Measurements from ENCODE around the gene SMIM32. TPM values are rescaled to one million over a fixed set of nuclear protein-coding genes. Genes with fewer than 3 reads are reported as not detected.

The SMIM32 gene
- total RNA-seq, 2 experiments from 2014 or later: not detected

- ChIA-PET CTCF (no interaction called here), POLR2A (no interaction called here)
- no peak for TF ChIP-seq CTCF (IDR thresholded peaks at IDR 0.05)
- Mint-ChIP-seq H3K27me3 (no peaks in the 10 kb centered on the region), H3K9me3 (no peaks in the 10 kb centered on the region), H3K4me1 (ENCODE audit: low read depth) (peaks cover 7% of the 10 kb centered on the region), H3K27ac (no peak overlapping the region), H3K36me3 (ENCODE audit: low read depth) (no peaks in the 10 kb centered on the region), H3K4me3 (no peak overlapping the region)
- no peak overlapping the region for H3K27ac ChIP-seq (ENCODE audit: low read depth in 1 of 2, low read length in 2 of 2)
- no peaks in the 10 kb centered on the region for H3K27me3 ChIP-seq (ENCODE audit: control insufficient read depth in 1 of 2, insufficient read depth in 2 of 2, low read length in 2 of 2)
- DNase-seq (no peak), ATAC-seq (ENCODE audit: poor library complexity) (no peak)
- no peaks in the 10 kb centered on the region for H3K36me3 ChIP-seq (ENCODE audit: insufficient read depth, low read length)
- H3K4me1 ChIP-seq (ENCODE audit: insufficient read depth, low read length): no peaks in the 10 kb centered on the region
- H3K9me3 ChIP-seq (ENCODE audit: control insufficient read depth in 1 of 2, insufficient read depth in 1 of 2, low read length in 2 of 2): no peaks in the 10 kb centered on the region
- no peak overlapping the region for H3K4me3 ChIP-seq (ENCODE audit: low read length)
- intact Hi-C loops (cut with DNase I, micrococcal nuclease): no loop called here
Measured at GRCh38 chr5:136145030-136145429, 47.9 kb downstream of the SMIM32 start.

- Mint-ChIP-seq H3K27me3 (no peaks in the 10 kb centered on the region), H3K36me3 (ENCODE audit: low read depth) (no peaks in the 10 kb centered on the region), H3K4me3 (no peak overlapping the region), H3K9me3 (no peaks in the 10 kb centered on the region), H3K27ac (no peak overlapping the region), H3K4me1 (ENCODE audit: low read depth) (peaks cover 14% of the 10 kb centered on the region)
- CTCF ChIA-PET: no interaction called here
- ATAC-seq (ENCODE audit: poor library complexity) (no peak), DNase-seq (no peak)
- H3K9me3 ChIP-seq (ENCODE audit: control insufficient read depth in 1 of 2, insufficient read depth in 1 of 2, low read length in 2 of 2): no peaks in the 10 kb centered on the region
- no peaks in the 10 kb centered on the region for H3K36me3 ChIP-seq (ENCODE audit: insufficient read depth, low read length)
- no peak overlapping the region for H3K4me3 ChIP-seq (ENCODE audit: low read length)
- no peak overlapping the region for H3K27ac ChIP-seq (ENCODE audit: low read depth in 1 of 2, low read length in 2 of 2)
- no peak for TF ChIP-seq CTCF (IDR thresholded peaks at IDR 0.05)
- intact Hi-C loops (cut with DNase I, micrococcal nuclease): no loop called here
- no peaks in the 10 kb centered on the region for H3K4me1 ChIP-seq (ENCODE audit: insufficient read depth, low read length)
- no peaks in the 10 kb centered on the region for H3K27me3 ChIP-seq (ENCODE audit: control insufficient read depth in 1 of 2, insufficient read depth in 2 of 2, low read length in 2 of 2)
- POLR2A ChIA-PET: no interaction called here
Measured at GRCh38 chr5:136143763-136144162, 49.2 kb downstream of the SMIM32 start.

- no peak overlapping the region for H3K27ac Mint-ChIP-seq
- H3K4me3 Mint-ChIP-seq: no peak overlapping the region
- no peaks in the 10 kb centered on the region for H3K36me3 Mint-ChIP-seq (ENCODE audit: low read depth)
- Histone ChIP-seq H3K27ac (ENCODE audit: low read depth in 1 of 2, low read length in 2 of 2) (no peak overlapping the region), H3K36me3 (ENCODE audit: insufficient read depth, low read length) (no peaks in the 10 kb centered on the region), H3K4me1 (ENCODE audit: insufficient read depth, low read length) (no peaks in the 10 kb centered on the region), H3K9me3 (ENCODE audit: control insufficient read depth in 1 of 2, insufficient read depth in 1 of 2, low read length in 2 of 2) (no peaks in the 10 kb centered on the region), H3K4me3 (ENCODE audit: low read length) (no peak overlapping the region), H3K27me3 (ENCODE audit: control insufficient read depth in 1 of 2, insufficient read depth in 2 of 2, low read length in 2 of 2) (no peaks in the 10 kb centered on the region)
- DNase-seq: no peak
- intact Hi-C loops (cut with DNase I, micrococcal nuclease): no loop called here
- TF ChIP-seq CTCF (IDR thresholded peaks at IDR 0.05): no peak
- H3K27me3 Mint-ChIP-seq: no peaks in the 10 kb centered on the region
- peaks cover 18% of the 10 kb centered on the region for H3K4me1 Mint-ChIP-seq (ENCODE audit: low read depth)
- ChIA-PET CTCF (no interaction called here), POLR2A (no interaction called here)
- no peak for ATAC-seq (ENCODE audit: poor library complexity)
- no peaks in the 10 kb centered on the region for H3K9me3 Mint-ChIP-seq
Measured at GRCh38 chr5:136143312-136143711, 49.6 kb downstream of the SMIM32 start.

Data from CD4-positive, alpha-beta T cell (primary cell).